GM19328 (cell line): ENCODE measurements around the gene STK31.
"Not testable (repeated sequence)": the region's sequence is repeated elsewhere in the genome, so short reads cannot be mapped to it uniquely, and the experiment has no call there.

Source experiments
- ATAC-seq: cut with Tn5 transposase; IDR thresholded peaks from one replicate; pipeline ENCODE4 v1.9.1; 2021; ENCODE audit warnings: mild to moderate bottlenecking, moderate library complexity; ENCODE audit not compliant: unreplicated experiment

Gene STK31

GRCh38 chr7:23712368-23713284 lies 2.6 kb downstream of the STK31 start:
- ATAC-seq = no peak

GRCh38 chr7:23713285-23714149 lies 3.5 kb downstream of the STK31 start:
- ATAC-seq = no peak

GRCh38 chr7:23714150-23714464 lies 4.1 kb downstream of the STK31 start:
- ATAC-seq = no peak

- no peak for ATAC-seq
Observed at GRCh38 chr7:23714579-23714978, 4.6 kb downstream of the STK31 start.

- no peak for ATAC-seq
Observed at GRCh38 chr7:23715099-23715498, 5.1 kb downstream of the STK31 start.

- ATAC-seq = no peak
Observed at GRCh38 chr7:23717788-23718187, 7.8 kb downstream of the STK31 start.

GRCh38 chr7:23721456-23721855 lies 11.4 kb downstream of the STK31 start:
- ATAC-seq = no peak

- not testable (repeated sequence) for ATAC-seq
Observed at GRCh38 chr7:23722587-23723216, 12.7 kb downstream of the STK31 start.

- ATAC-seq = not testable (repeated sequence)
Observed at GRCh38 chr7:23724113-23724512, 14.1 kb downstream of the STK31 start.

- no peak for ATAC-seq
Observed at GRCh38 chr7:23742051-23742450, 32.0 kb downstream of the STK31 start.

GRCh38 chr7:23743226-23743625 lies 33.2 kb downstream of the STK31 start:
- ATAC-seq = no peak

GRCh38 chr7:23746629-23747028 lies 36.6 kb downstream of the STK31 start:
- no peak for ATAC-seq

GRCh38 chr7:23751852-23752251 lies 41.8 kb downstream of the STK31 start:
- ATAC-seq = no peak

GRCh38 chr7:23758839-23759238 lies 48.8 kb downstream of the STK31 start:
- ATAC-seq = not testable (repeated sequence)

GRCh38 chr7:23759671-23760391 lies 49.8 kb downstream of the STK31 start:
- no peak for ATAC-seq

GRCh38 chr7:23765943-23766342 lies 55.9 kb downstream of the STK31 start:
- ATAC-seq = no peak

GRCh38 chr7:23767514-23767913 lies 57.5 kb downstream of the STK31 start:
- ATAC-seq = no peak

- ATAC-seq = no peak
Observed at GRCh38 chr7:23768022-23768421, 58.0 kb downstream of the STK31 start.

GRCh38 chr7:23779185-23779800 lies 69.3 kb downstream of the STK31 start:
- not testable (repeated sequence) for ATAC-seq

GRCh38 chr7:23783115-23783514 lies 73.1 kb downstream of the STK31 start:
- ATAC-seq = no peak
